H9 (cell line): ENCODE data around the gene DNER. TPM values are rescaled to one million over a fixed set of nuclear protein-coding genes. Genes with fewer than 3 reads are reported as not detected.

ENCODE experiments used
- DNase-seq: peaks from one replicate; pipeline ENCODE4 v3.0.0-alpha.2; 2017
- H2AFZ ChIP-seq: one replicate; pipeline ENCODE4 v1.6.1; 2013; ENCODE audit warnings: mild to moderate bottlenecking, low read length, control low read depth, moderate library complexity
- H2AK5ac ChIP-seq: 2 replicates; pipeline ENCODE4 v1.6.1; 2013; ENCODE audit warnings: low read length, control low read depth, mixed read lengths; ENCODE audit not compliant: insufficient read length
- H2BK120ac ChIP-seq: one replicate; pipeline ENCODE4 v1.6.1; 2013; ENCODE audit warnings: low read depth, mild to moderate bottlenecking, low read length, control low read depth, inconsistent platforms; ENCODE audit not compliant: poor library complexity, severe bottlenecking
- H2BK12ac ChIP-seq: 2 replicates; pipeline ENCODE4 v1.6.1; 2013; ENCODE audit warnings: low read length, control low read depth, mixed read lengths, low read depth; ENCODE audit not compliant: insufficient read length
- H2BK15ac ChIP-seq: 2 replicates; pipeline ENCODE4 v1.6.1; 2013; ENCODE audit warnings: low read depth, low read length, control low read depth
- H2BK20ac ChIP-seq: one replicate; pipeline ENCODE4 v1.6.1; 2013; ENCODE audit warnings: low read depth, mild to moderate bottlenecking, low read length, control low read depth, inconsistent platforms; ENCODE audit not compliant: poor library complexity, severe bottlenecking
- H2BK5ac ChIP-seq: 2 replicates; pipeline ENCODE4 v1.6.1; 2013; ENCODE audit warnings: low read length, control low read depth, mixed read lengths; ENCODE audit not compliant: insufficient read length
- H3K14ac ChIP-seq: 2 replicates; pipeline ENCODE4 v1.6.1; 2013; ENCODE audit warnings: low read length, control low read depth; ENCODE audit not compliant: insufficient read depth
- H3K18ac ChIP-seq: 2 replicates; pipeline ENCODE4 v1.6.1; 2013; ENCODE audit warnings: low read depth, mild to moderate bottlenecking, mixed read lengths, low read length, control low read depth; ENCODE audit not compliant: insufficient read length
- H3K23ac ChIP-seq: 2 replicates; pipeline ENCODE4 v1.6.1; 2013; ENCODE audit warnings: low read length, control low read depth, mixed read lengths, low read depth; ENCODE audit not compliant: insufficient read length
- H3K23me2 ChIP-seq: 2 replicates; pipeline ENCODE4 v1.6.1; 2013; ENCODE audit warnings: low read depth, mild to moderate bottlenecking, mixed read lengths, low read length, control low read depth; ENCODE audit not compliant: insufficient read length, poor library complexity, severe bottlenecking
- H3K27ac ChIP-seq: 2 replicates; pipeline ENCODE4 v1.5.1; 2013; ENCODE audit warnings: low read length, control low read depth, mixed read lengths, low read depth; ENCODE audit not compliant: insufficient read length
- H3K27me3 ChIP-seq: 2 replicates; pipeline ENCODE4 v1.6.1; 2013; ENCODE audit warnings: low read length, control low read depth, inconsistent platforms; ENCODE audit not compliant: insufficient read depth
- H3K4ac ChIP-seq: 2 replicates; pipeline ENCODE4 v1.6.1; 2013; ENCODE audit warnings: low read depth, mild to moderate bottlenecking, control low read depth, inconsistent platforms, low read length, moderate library complexity
- H3K4me1 ChIP-seq: 2 replicates; pipeline ENCODE4 v1.6.1; 2013; ENCODE audit warnings: low read length, control low read depth, inconsistent platforms; ENCODE audit not compliant: insufficient read depth
- H3K4me2 ChIP-seq: 2 replicates; pipeline ENCODE4 v1.6.1; 2013; ENCODE audit warnings: low read length, control low read depth, mixed read lengths; ENCODE audit not compliant: insufficient read length, insufficient read depth
- H3K56ac ChIP-seq: 2 replicates; pipeline ENCODE4 v1.6.1; 2013; ENCODE audit warnings: low read depth, mild to moderate bottlenecking, mixed read lengths, low read length, control low read depth; ENCODE audit not compliant: insufficient read length
- H3K79me1 ChIP-seq: 2 replicates; pipeline ENCODE4 v1.6.1; 2013; ENCODE audit warnings: low read depth, mild to moderate bottlenecking, moderate library complexity, low read length, control low read depth, inconsistent platforms; ENCODE audit not compliant: insufficient read depth, poor library complexity, severe bottlenecking
- H3K79me2 ChIP-seq: 2 replicates; pipeline ENCODE4 v1.6.1; 2013; ENCODE audit warnings: low read length, control low read depth, inconsistent platforms; ENCODE audit not compliant: insufficient read depth
- H3K9ac ChIP-seq: 2 replicates; pipeline ENCODE4 v1.6.1; 2013; ENCODE audit warnings: low read length, control low read depth, mixed read lengths; ENCODE audit not compliant: insufficient read length; ENCODE audit errors: extremely low read depth
- H3K9me3 ChIP-seq: one replicate; pipeline ENCODE4 v1.6.1; 2013; ENCODE audit warnings: low read depth, low read length, inconsistent platforms; ENCODE audit not compliant: control insufficient read depth
- H3T11ph ChIP-seq: one replicate; pipeline ENCODE4 v1.6.1; 2013; ENCODE audit warnings: mild to moderate bottlenecking, low read length, control low read depth, inconsistent platforms
- H4K20me1 ChIP-seq: one replicate; pipeline ENCODE4 v1.6.1; 2013; ENCODE audit not compliant: control insufficient read depth, insufficient read length, insufficient read depth
- H4K5ac ChIP-seq: 2 replicates; pipeline ENCODE4 v1.6.1; 2013; ENCODE audit warnings: low read depth, mild to moderate bottlenecking, mixed read lengths, low read length, control low read depth; ENCODE audit not compliant: insufficient read length
- H4K8ac ChIP-seq: replicated peaks from 2 replicates; pipeline ENCODE4 v1.6.1; 2013; ENCODE audit warnings: low read length, control low read depth, mixed read lengths, low read depth; ENCODE audit not compliant: insufficient read length
- H4K91ac ChIP-seq: 2 replicates; pipeline ENCODE4 v1.6.1; 2013; ENCODE audit warnings: low read depth, mild to moderate bottlenecking, moderate library complexity, mixed read lengths, low read length, control low read depth; ENCODE audit not compliant: insufficient read length
- H3K27ac Mint-ChIP-seq, 3 experiments: 2 replicates in 2 of 3; 3 replicates in 1 of 3; pipeline ENCODE4 v1.8.0; 2020 to 2021; ENCODE audit warnings: mixed read lengths in 3 of 3, mild to moderate bottlenecking in 1 of 3, moderate library complexity in 1 of 3
- H3K27me3 Mint-ChIP-seq: 2 replicates; pipeline ENCODE4 v1.8.0; 2021; ENCODE audit warnings: low read depth, mild to moderate bottlenecking, moderate library complexity, mixed read lengths
- H3K36me3 Mint-ChIP-seq, 3 experiments: 2 replicates in 2 of 3; 3 replicates in 1 of 3; pipeline ENCODE4 v1.8.0; 2020 to 2021; ENCODE audit warnings: low read depth in 3 of 3, mixed read lengths in 3 of 3; ENCODE audit not compliant: insufficient read depth in 1 of 3
- H3K4me1 Mint-ChIP-seq, 2 experiments: 2 replicates each; pipeline ENCODE4 v1.8.0; 2020; ENCODE audit warnings: mixed read lengths in 2 of 2
- H3K4me3 Mint-ChIP-seq, 2 experiments: 2 replicates in 1 of 2; 3 replicates in 1 of 2; pipeline ENCODE4 v1.8.0; 2020 to 2021; ENCODE audit warnings: mild to moderate bottlenecking in 2 of 2, mixed read lengths in 2 of 2, moderate library complexity in 1 of 2
- H3K9me3 Mint-ChIP-seq, 2 experiments: 2 replicates in 1 of 2; 3 replicates in 1 of 2; pipeline ENCODE4 v1.8.0; 2020; ENCODE audit warnings: mild to moderate bottlenecking in 2 of 2, mixed read lengths in 2 of 2, moderate library complexity in 1 of 2
- CTCF ChIP-seq: fragments of 200-600 bp; sonication (generic); conservative IDR thresholded peaks from 3 replicates; pipeline ENCODE4 v1.8.0; 2021; ENCODE audit warnings: antibody characterized with exemption, mild to moderate bottlenecking
- WGBS: extraction: QIAGEN DNeasy Blood & Tissue Kit; methylation state at CpG from one replicate; pipeline ENCODE4 v1.1.7; 2013; ENCODE audit warnings: missing lambda C conversion rate, low lambda C conversion rate, mixed read lengths; ENCODE audit not compliant: insufficient read length; ENCODE audit errors: extremely low coverage; 5-methylcytosine and 5-hydroxymethylcytosine counted together
- total RNA-seq: library from RNA; stranded (reverse); gene quantifications from 2 replicates; pipeline ENCODE4 v1.2.1, GENCODE V29; 2021

The DNER gene
- total RNA-seq, 1 experiment from 2014 or later: 1.0 TPM

- no peaks in the 10 kb centered on the region; a peak in 1 of 7 replicates for H3K36me3 Mint-ChIP-seq
Observed at GRCh38 chr2:229407170-229407569, 307.2 kb downstream of the DNER start.

More at GRCh38 chr2:229407170-229407569, 307.2 kb downstream of the DNER start:
- Histone ChIP-seq H4K91ac (no peak overlapping the region), H3K23me2 (no peaks in the 10 kb centered on the region), H3K23ac (no peak overlapping the region), H3K14ac (peak overlapping the region; percentile 29; the same call in 1 of the 2 replicates), H4K5ac (no peak overlapping the region), H3K9me3 (no peaks in the 10 kb centered on the region), H2AFZ (no peak overlapping the region), H2BK5ac (no peak overlapping the region), H3K79me2 (no peaks in the 10 kb centered on the region), H2BK20ac (no peak overlapping the region), H3K4me1 (peaks cover 8% of the 10 kb centered on the region; the same call in 1 of the 2 replicates), H3K79me1 (no peaks in the 10 kb centered on the region), H3K56ac (no peak overlapping the region), H3K18ac (no peak overlapping the region), H3K4ac (no peak overlapping the region), H4K20me1 (no peaks in the 10 kb centered on the region), H4K8ac (no peak overlapping the region), H3T11ph (no peak overlapping the region), H2BK120ac (no peak overlapping the region), H3K27ac (no peak overlapping the region), H2BK15ac (no peak overlapping the region), H3K9ac (no peak overlapping the region), H3K27me3 (no peaks in the 10 kb centered on the region), H3K4me2 (no peak overlapping the region), H2AK5ac (no peak overlapping the region), H2BK12ac (no peak overlapping the region)
- no peaks in the 10 kb centered on the region for H3K27me3 Mint-ChIP-seq
- H3K27ac Mint-ChIP-seq: no peak overlapping the region
- no peaks in the 10 kb centered on the region for H3K9me3 Mint-ChIP-seq
- peaks cover 25 to 33% of the 10 kb centered on the region in 2 experiments for H3K4me1 Mint-ChIP-seq
- TF ChIP-seq CTCF: no peak
- no CpG with 5 or more reads among the region's 13 CpGs for WGBS
- H3K4me3 Mint-ChIP-seq: no peak overlapping the region
- no peak for DNase-seq
